ENCODE measurements around the gene USP49.

Gene USP49

DNA sequence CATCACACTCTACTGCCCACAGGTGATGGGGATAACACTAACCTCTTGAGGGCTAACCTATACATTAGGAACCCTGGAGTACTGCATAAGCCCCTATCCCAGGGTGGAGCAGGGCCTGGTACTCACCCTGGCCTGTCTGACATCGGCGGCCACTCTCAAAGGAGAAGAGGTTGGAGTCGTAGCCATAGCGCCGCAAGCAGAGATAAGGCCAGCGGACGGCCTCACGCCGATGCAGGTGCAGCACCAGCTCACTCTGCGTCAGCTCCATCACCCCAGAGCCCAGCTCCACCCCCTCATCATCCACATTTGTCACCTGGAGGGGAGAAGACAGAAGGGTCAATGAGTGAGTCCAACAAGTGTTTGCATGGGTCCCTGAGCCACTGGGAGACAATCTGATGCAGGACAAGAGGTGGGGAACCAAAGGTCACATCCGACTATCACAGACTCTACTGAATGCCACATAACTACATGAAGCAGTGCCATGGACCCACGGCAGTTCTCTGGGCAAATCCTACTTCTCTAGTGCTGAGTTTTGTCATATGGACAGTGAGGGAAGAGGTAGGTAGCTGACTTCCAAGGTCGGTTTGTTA is 119.8 kb downstream of the USP49 start:
- Histone ChIP-seq H3K9ac (ENCODE audit: low read length) (no peak overlapping the region), H3K36me3 (replicated peaks; ENCODE audit: low read depth, low read length) (peaks cover 20% of the 10 kb centered on the region), H3K79me2 (ENCODE audit: low read length) (peaks cover 5% of the 10 kb centered on the region; the same call in 1 of the 2 replicates), H3K4me1 (ENCODE audit: low read length) (peaks cover 8% of the 10 kb centered on the region), H4K20me1 (ENCODE audit: insufficient read depth, low read length) (no peaks in the 10 kb centered on the region), H2AFZ (ENCODE audit: low read depth, low read length) (no peak overlapping the region), H3K4me3 (ENCODE audit: low read length) (no peak overlapping the region), H3K9me3 (ENCODE audit: insufficient read depth, low read length) (no peaks in the 10 kb centered on the region), H3K27me3 (ENCODE audit: low read depth, low read length) (no peaks in the 10 kb centered on the region), H3K27ac (ENCODE audit: low read length) (no peak overlapping the region), H3K4me2 (ENCODE audit: low read length) (no peak overlapping the region)
- no peak for TF ChIP-seq EZH2phosphoT487 (IDR thresholded peaks at IDR 0.05; ENCODE audit: low read depth)
- TF ChIP-seq, protein P1, sequence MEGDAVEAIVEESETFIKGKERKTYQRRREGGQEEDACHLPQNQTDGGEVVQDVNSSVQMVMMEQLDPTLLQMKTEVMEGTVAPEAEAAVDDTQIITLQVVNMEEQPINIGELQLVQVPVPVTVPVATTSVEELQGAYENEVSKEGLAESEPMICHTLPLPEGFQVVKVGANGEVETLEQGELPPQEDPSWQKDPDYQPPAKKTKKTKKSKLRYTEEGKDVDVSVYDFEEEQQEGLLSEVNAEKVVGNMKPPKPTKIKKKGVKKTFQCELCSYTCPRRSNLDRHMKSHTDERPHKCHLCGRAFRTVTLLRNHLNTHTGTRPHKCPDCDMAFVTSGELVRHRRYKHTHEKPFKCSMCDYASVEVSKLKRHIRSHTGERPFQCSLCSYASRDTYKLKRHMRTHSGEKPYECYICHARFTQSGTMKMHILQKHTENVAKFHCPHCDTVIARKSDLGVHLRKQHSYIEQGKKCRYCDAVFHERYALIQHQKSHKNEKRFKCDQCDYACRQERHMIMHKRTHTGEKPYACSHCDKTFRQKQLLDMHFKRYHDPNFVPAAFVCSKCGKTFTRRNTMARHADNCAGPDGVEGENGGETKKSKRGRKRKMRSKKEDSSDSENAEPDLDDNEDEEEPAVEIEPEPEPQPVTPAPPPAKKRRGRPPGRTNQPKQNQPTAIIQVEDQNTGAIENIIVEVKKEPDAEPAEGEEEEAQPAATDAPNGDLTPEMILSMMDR (IDR thresholded peaks at IDR 0.05; ENCODE audit: low read depth, low read length), result no peak

DNA sequence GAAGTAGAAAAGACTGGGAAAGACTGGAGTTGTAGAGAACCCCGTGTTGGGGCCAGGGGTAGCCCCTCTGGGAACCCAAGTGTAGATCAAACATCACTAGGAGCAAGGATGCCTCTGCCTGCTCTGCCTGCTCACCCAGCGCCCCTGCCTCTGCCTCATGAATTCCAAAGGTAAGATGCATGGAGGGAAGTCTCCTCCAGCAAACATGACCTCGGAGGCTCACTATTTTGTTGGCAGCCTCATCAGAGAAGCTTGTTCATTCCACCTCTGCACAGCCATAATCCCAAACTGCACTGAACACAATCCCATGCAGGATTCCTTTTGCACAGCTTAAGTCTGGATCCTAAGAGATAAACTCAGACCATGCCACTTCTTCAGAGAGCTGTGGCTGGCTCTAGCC is 120.3 kb downstream of the USP49 start:
- no peak overlapping the region for H2AFZ ChIP-seq (ENCODE audit: low read depth, low read length)
- no peak overlapping the region for H3K4me3 ChIP-seq (ENCODE audit: low read length)
- no peaks in the 10 kb centered on the region for H4K20me1 ChIP-seq (ENCODE audit: insufficient read depth, low read length)
- peaks cover 20% of the 10 kb centered on the region for H3K36me3 ChIP-seq (replicated peaks; ENCODE audit: low read depth, low read length)
- H3K4me1 ChIP-seq (ENCODE audit: low read length), result peaks cover 8% of the 10 kb centered on the region
- no peak overlapping the region for H3K4me2 ChIP-seq (ENCODE audit: low read length)
- no peak overlapping the region for H3K9ac ChIP-seq (ENCODE audit: low read length)
- no peaks in the 10 kb centered on the region for H3K27me3 ChIP-seq (ENCODE audit: low read depth, low read length)
- H3K27ac ChIP-seq (ENCODE audit: low read length), result no peak overlapping the region
- TF ChIP-seq, protein P1 (IDR thresholded peaks at IDR 0.05; ENCODE audit: low read depth, low read length), result no peak
- TF ChIP-seq EZH2phosphoT487 (IDR thresholded peaks at IDR 0.05; ENCODE audit: low read depth), result no peak
- no peaks in the 10 kb centered on the region for H3K9me3 ChIP-seq (ENCODE audit: insufficient read depth, low read length)
- peaks cover 5% of the 10 kb centered on the region; the same call in 1 of the 2 replicates for H3K79me2 ChIP-seq (ENCODE audit: low read length)

DNA sequence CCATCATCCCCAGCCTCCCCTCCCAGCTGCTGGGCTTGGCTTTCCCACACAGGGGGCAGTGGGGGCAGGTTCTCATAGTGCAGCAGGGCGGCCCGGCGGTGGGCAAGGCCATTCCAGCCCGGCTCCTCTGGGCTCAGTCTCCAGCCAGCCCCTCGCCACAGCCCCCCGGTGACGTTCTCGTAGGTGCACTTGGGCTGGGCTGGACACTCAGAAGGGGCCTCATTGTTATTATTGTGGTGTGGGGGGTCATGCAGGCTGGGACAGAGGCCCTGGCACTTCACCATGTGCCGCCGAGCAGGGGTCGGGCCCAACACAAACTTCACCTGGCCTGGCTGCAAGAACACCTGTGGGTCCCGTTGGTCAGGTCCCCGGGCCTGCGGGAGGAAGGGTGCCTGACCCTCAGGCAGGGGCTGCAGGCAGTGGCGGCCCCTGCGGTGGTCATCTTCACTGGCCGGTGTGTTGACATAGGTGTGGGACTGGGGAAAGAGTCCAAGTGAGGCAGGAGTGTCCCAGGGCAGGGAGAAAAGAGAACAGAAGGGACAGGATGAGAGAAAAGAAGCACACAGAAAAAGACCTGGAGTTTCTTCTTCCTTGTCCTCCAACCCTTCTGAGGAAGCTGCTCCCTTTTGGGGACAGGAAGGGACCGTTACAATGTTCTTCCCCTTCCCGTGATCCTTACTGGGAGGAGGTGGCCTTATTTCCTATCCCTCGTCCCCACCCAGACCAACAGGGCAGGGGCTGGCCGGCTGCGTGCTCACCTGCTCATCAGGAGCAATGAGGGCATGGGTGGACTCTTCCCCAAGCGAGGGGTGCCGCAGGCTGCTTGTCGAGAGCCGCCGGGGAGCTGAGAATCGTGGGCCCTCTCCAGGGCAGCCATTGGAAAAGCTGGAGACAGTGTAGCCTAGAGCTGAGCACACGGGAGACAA is 123.9 kb downstream of the USP49 start:
- Histone ChIP-seq H3K36me3 (replicated peaks; ENCODE audit: low read depth, low read length) (peaks cover 20% of the 10 kb centered on the region), H4K20me1 (ENCODE audit: insufficient read depth, low read length) (no peaks in the 10 kb centered on the region), H3K79me2 (ENCODE audit: low read length) (no peaks in the 10 kb centered on the region)

More for the DNA sequence above, 123.9 kb downstream of the USP49 start:
- Histone ChIP-seq H3K4me3 (ENCODE audit: low read length) (no peak overlapping the region), H2AFZ (ENCODE audit: low read depth, low read length) (no peak overlapping the region), H3K9me3 (ENCODE audit: insufficient read depth, low read length) (no peaks in the 10 kb centered on the region), H3K9ac (ENCODE audit: low read length) (no peak overlapping the region), H3K4me2 (ENCODE audit: low read length) (no peak overlapping the region), H3K27me3 (ENCODE audit: low read depth, low read length) (no peaks in the 10 kb centered on the region), H3K4me1 (ENCODE audit: low read length) (no peaks in the 10 kb centered on the region), H3K27ac (ENCODE audit: low read length) (no peak overlapping the region)
- TF ChIP-seq, protein P1 (IDR thresholded peaks at IDR 0.05; ENCODE audit: low read depth, low read length), result no peak
- TF ChIP-seq EZH2phosphoT487 (IDR thresholded peaks at IDR 0.05; ENCODE audit: low read depth), result no peak
